HG03558 (cell line): Measurements from ENCODE around the gene ARID3A.

Experiments
- ATAC-seq: cut with Tn5 transposase; IDR thresholded peaks from one replicate; pipeline ENCODE4 v1.9.1; 2021; ENCODE audit warnings: moderate number of reproducible peaks; ENCODE audit not compliant: unreplicated experiment; ENCODE audit errors: extremely low read depth

Gene ARID3A

GRCh38 chr19:928471-929202, 2.8 kb downstream of the ARID3A start:
- no peak for ATAC-seq

GRCh38 chr19:929203-929890, 3.5 kb downstream of the ARID3A start:
- ATAC-seq = no peak

- no peak for ATAC-seq
These were observed 4.0 kb downstream of the ARID3A start for GRCh38 chr19:929891-930258.

GRCh38 chr19:931860-932647, 6.2 kb downstream of the ARID3A start:
- ATAC-seq = no peak

- no peak for ATAC-seq
These were observed 7.1 kb downstream of the ARID3A start for GRCh38 chr19:932648-933552.

- no peak for ATAC-seq
These were observed 7.7 kb downstream of the ARID3A start for GRCh38 chr19:933553-933882.

GRCh38 chr19:934197-934840, 8.5 kb downstream of the ARID3A start:
- no peak for ATAC-seq

- no peak for ATAC-seq
These were observed 9.1 kb downstream of the ARID3A start for GRCh38 chr19:934865-935479.

- ATAC-seq = no peak
These were observed 10.3 kb downstream of the ARID3A start for GRCh38 chr19:936175-936546.

- no peak for ATAC-seq
These were observed 11.4 kb downstream of the ARID3A start for GRCh38 chr19:937259-937694.

- no peak for ATAC-seq
These were observed 12.5 kb downstream of the ARID3A start for GRCh38 chr19:938233-938923.

- ATAC-seq = no peak
These were observed 13.6 kb downstream of the ARID3A start for GRCh38 chr19:939439-939838.

GRCh38 chr19:939922-940321, 14.1 kb downstream of the ARID3A start:
- no peak for ATAC-seq

GRCh38 chr19:940591-941291, 14.9 kb downstream of the ARID3A start:
- ATAC-seq = no peak

- no peak for ATAC-seq
These were observed 15.7 kb downstream of the ARID3A start for GRCh38 chr19:941292-942132.

- ATAC-seq = no peak
These were observed 16.4 kb downstream of the ARID3A start for GRCh38 chr19:942133-942645.

- no peak for ATAC-seq
These were observed 17.8 kb downstream of the ARID3A start for GRCh38 chr19:943551-944170.
